Thymus (tissue), 11 donors: ENCODE measurements around the gene GLS. TPM values are rescaled to one million over a fixed set of nuclear protein-coding genes. Genes with fewer than 3 reads are reported as not detected.

ENCODE experiments used
- DNase-seq, 9 donors: peaks; one replicate each; pipeline ENCODE4 v3.0.0-alpha.2; 2013; ENCODE audit warnings: low spot score in 9 of 9, low read depth in 6 of 9, missing footprints in 1 of 9
- H3K27ac ChIP-seq, 2 donors: one replicate each; pipeline ENCODE4 v1.5.1; 2013; ENCODE audit warnings: control low read depth in 1 of 2, low read depth in 1 of 2, low read length in 1 of 2, mild to moderate bottlenecking in 1 of 2, moderate library complexity in 1 of 2
- H3K27me3 ChIP-seq, 2 donors: one replicate each; pipeline ENCODE4 v1.5.1; 2013; ENCODE audit warnings: low read length in 1 of 2; ENCODE audit not compliant: control insufficient read depth in 2 of 2, insufficient read depth in 1 of 2
- H3K36me3 ChIP-seq, 2 donors: one replicate each; pipeline ENCODE4 v1.5.1; 2013; ENCODE audit warnings: low read length in 1 of 2, mild to moderate bottlenecking in 1 of 2, moderate library complexity in 1 of 2; ENCODE audit not compliant: control insufficient read depth in 2 of 2, insufficient read depth in 2 of 2
- H3K4me1 ChIP-seq, 2 donors: one replicate each; pipeline ENCODE4 v1.5.1; 2013; ENCODE audit warnings: low read length in 2 of 2; ENCODE audit not compliant: control insufficient read depth in 2 of 2, insufficient read depth in 2 of 2
- H3K4me3 ChIP-seq, 2 donors: one replicate each; pipeline ENCODE4 v1.5.1; 2013; ENCODE audit warnings: low read length in 2 of 2, control low read depth in 1 of 2, mild to moderate bottlenecking in 1 of 2
- H3K9me3 ChIP-seq, 2 donors: one replicate each; pipeline ENCODE4 v1.5.1; 2013; ENCODE audit warnings: low read length in 1 of 2, mild to moderate bottlenecking in 1 of 2; ENCODE audit not compliant: control insufficient read depth in 2 of 2, insufficient read depth in 1 of 2
- WGBS: extraction: QIAGEN DNeasy Blood & Tissue Kit; methylation state at CpG from one replicate; pipeline ENCODE4 v1.1.7; 2013; 5-methylcytosine and 5-hydroxymethylcytosine counted together
- polyA plus RNA-seq: library from polyadenylated mRNA; stranded (reverse); fragments of 200-250 nt; gene quantifications from one replicate; pipeline ENCODE4 v1.2.3, GENCODE V29; 2013
- total RNA-seq: library from RNA; stranded (reverse); fragments of 120-200 nt; gene quantifications from one replicate; pipeline ENCODE4 v1.2.4, GENCODE V29; 2013
- donor health status: healthy.

GLS gene
- total and polyA plus RNA-seq, 2 donors: 70.8 to 130 TPM

- H3K27ac ChIP-seq: peak overlapping the region in 1 of 2 donors; percentile 89
- no peaks in the 10 kb centered on the region for H3K27me3 ChIP-seq
- WGBS: 91% methylated on average over 1 of the region's 1 CpG
- no peaks in the 10 kb centered on the region for H3K9me3 ChIP-seq
- DNase-seq: no peak
- H3K4me1 ChIP-seq: peaks cover 9 to 23% of the 10 kb centered on the region in 2 donors
- peaks cover 58 to 95% of the 10 kb centered on the region in 2 donors for H3K36me3 ChIP-seq
- no peak overlapping the region for H3K4me3 ChIP-seq
These were observed 101.1 kb downstream of the GLS start for GRCh38 chr2:190981733-190982132.

- Histone ChIP-seq H3K36me3 (peaks cover 59 to 96% of the 10 kb centered on the region in 2 donors), H3K4me3 (no peak overlapping the region), H3K27me3 (no peaks in the 10 kb centered on the region), H3K9me3 (no peaks in the 10 kb centered on the region), H3K4me1 (peaks cover 9 to 23% of the 10 kb centered on the region in 2 donors), H3K27ac (no peak overlapping the region)
- no peak for DNase-seq
- WGBS: 90% methylated on average over 8 of the region's 8 CpGs
These were observed 101.8 kb downstream of the GLS start for GRCh38 chr2:190982262-190983034.

GRCh38 chr2:190984595-190984994 is 104.0 kb downstream of the GLS start:
- Histone ChIP-seq H3K27me3 (no peaks in the 10 kb centered on the region), H3K4me1 (peaks cover 9 to 20% of the 10 kb centered on the region in 2 donors), H3K9me3 (no peaks in the 10 kb centered on the region), H3K27ac (peak overlapping the region in 1 of 2 donors; percentile 46), H3K4me3 (no peak overlapping the region), H3K36me3 (peaks cover 65 to 97% of the 10 kb centered on the region in 2 donors)
- 96% methylated on average over 5 of the region's 5 CpGs for WGBS
- no peak for DNase-seq

GRCh38 chr2:190986221-190986953 is 105.8 kb downstream of the GLS start:
- no peaks in the 10 kb centered on the region for H3K9me3 ChIP-seq
- peak in 1 of 9 donors; percentile 45 for DNase-seq
- no peak overlapping the region for H3K4me3 ChIP-seq
- H3K36me3 ChIP-seq: peaks cover 76 to 97% of the 10 kb centered on the region in 2 donors
- no peak overlapping the region for H3K27ac ChIP-seq
- H3K27me3 ChIP-seq: no peaks in the 10 kb centered on the region
- peaks cover 0 to 3% of the 10 kb centered on the region in 2 donors for H3K4me1 ChIP-seq
- WGBS: 48% methylated on average over 13 of the region's 13 CpGs

- 99% methylated on average over 1 of the region's 1 CpG for WGBS
- Histone ChIP-seq H3K4me1 (peaks cover 0 to 3% of the 10 kb centered on the region in 2 donors), H3K27me3 (no peaks in the 10 kb centered on the region), H3K27ac (no peak overlapping the region), H3K36me3 (peaks cover 74 to 97% of the 10 kb centered on the region in 2 donors), H3K4me3 (no peak overlapping the region), H3K9me3 (no peaks in the 10 kb centered on the region)
- DNase-seq: no peak
These were observed 106.5 kb downstream of the GLS start for GRCh38 chr2:190987116-190987515.

GRCh38 chr2:190987938-190988337 is 107.3 kb downstream of the GLS start:
- H3K9me3 ChIP-seq: no peaks in the 10 kb centered on the region
- no peaks in the 10 kb centered on the region for H3K27me3 ChIP-seq
- peaks cover 74 to 97% of the 10 kb centered on the region in 2 donors for H3K36me3 ChIP-seq
- H3K4me3 ChIP-seq: no peak overlapping the region
- no peak overlapping the region for H3K27ac ChIP-seq
- DNase-seq: no peak
- no peaks in the 10 kb centered on the region for H3K4me1 ChIP-seq
- WGBS: 97% methylated on average over 5 of the region's 5 CpGs

GRCh38 chr2:190988910-190989309 is 108.3 kb downstream of the GLS start:
- Histone ChIP-seq H3K27me3 (no peaks in the 10 kb centered on the region), H3K4me1 (no peaks in the 10 kb centered on the region), H3K4me3 (no peak overlapping the region), H3K36me3 (peaks cover 76 to 98% of the 10 kb centered on the region in 2 donors), H3K27ac (no peak overlapping the region), H3K9me3 (no peaks in the 10 kb centered on the region)
- 98% methylated on average over 3 of the region's 3 CpGs for WGBS
- no peak for DNase-seq

GRCh38 chr2:190990132-190990531 is 109.5 kb downstream of the GLS start:
- H3K27me3 ChIP-seq: no peaks in the 10 kb centered on the region
- no peaks in the 10 kb centered on the region for H3K9me3 ChIP-seq
- no peak overlapping the region for H3K27ac ChIP-seq
- WGBS: 98% methylated on average over 6 of the region's 6 CpGs
- no peak for DNase-seq
- H3K4me3 ChIP-seq: no peak overlapping the region
- no peaks in the 10 kb centered on the region for H3K4me1 ChIP-seq
- H3K36me3 ChIP-seq: peaks cover 76 to 97% of the 10 kb centered on the region in 2 donors

- H3K4me1 ChIP-seq: no peaks in the 10 kb centered on the region
- DNase-seq: no peak
- WGBS: 97% methylated on average over 6 of the region's 6 CpGs
- no peak overlapping the region for H3K27ac ChIP-seq
- peaks cover 75 to 97% of the 10 kb centered on the region in 2 donors for H3K36me3 ChIP-seq
- H3K27me3 ChIP-seq: no peaks in the 10 kb centered on the region
- no peaks in the 10 kb centered on the region for H3K9me3 ChIP-seq
- no peak overlapping the region for H3K4me3 ChIP-seq
These were observed 112.6 kb downstream of the GLS start for GRCh38 chr2:190993292-190993643.
